ENCODE data around the gene NAA11.

The NAA11 gene

GRCh38 chr4:79341893-79342653 lies 16.2 kb upstream of the NAA11 start:
- Histone ChIP-seq H3K4me3 (ENCODE audit: low read length) (no peak overlapping the region), H3K27ac (ENCODE audit: low read depth, low read length) (no peak overlapping the region), H3K9me3 (ENCODE audit: insufficient read depth, low read depth, low read length) (peaks cover 3% of the 10 kb centered on the region; the same call in 1 of the 2 replicates), H3K9ac (ENCODE audit: low read depth, low read length) (no peak overlapping the region), H3K4me1 (ENCODE audit: insufficient read depth, low read length) (no peaks in the 10 kb centered on the region), H3K36me3 (ENCODE audit: insufficient read depth, low read length) (no peaks in the 10 kb centered on the region), H3K27me3 (ENCODE audit: insufficient read depth, low read length) (no peaks in the 10 kb centered on the region)
- WGBS, result 85% methylated on average over 1 of the region's 3 CpGs

GRCh38 chr4:79340568-79340967 lies 14.7 kb upstream of the NAA11 start:
- WGBS, result 91% methylated on average over 2 of the region's 2 CpGs
- H3K9ac ChIP-seq (ENCODE audit: low read depth, low read length), result no peak overlapping the region
- no peak overlapping the region for H3K27ac ChIP-seq (ENCODE audit: low read depth, low read length)
- H3K4me3 ChIP-seq (ENCODE audit: low read length), result no peak overlapping the region
- no peaks in the 10 kb centered on the region for H3K27me3 ChIP-seq (ENCODE audit: insufficient read depth, low read length)
- H3K4me1 ChIP-seq (ENCODE audit: insufficient read depth, low read length), result no peaks in the 10 kb centered on the region
- H3K36me3 ChIP-seq (ENCODE audit: insufficient read depth, low read length), result no peaks in the 10 kb centered on the region
- H3K9me3 ChIP-seq (ENCODE audit: insufficient read depth, low read depth, low read length), result peaks cover 3% of the 10 kb centered on the region; the same call in 1 of the 2 replicates

GRCh38 chr4:79338148-79338547 lies 12.3 kb upstream of the NAA11 start:
- no peaks in the 10 kb centered on the region for H3K4me1 ChIP-seq (ENCODE audit: insufficient read depth, low read length)
- H3K36me3 ChIP-seq (ENCODE audit: insufficient read depth, low read length), result no peaks in the 10 kb centered on the region
- H3K27me3 ChIP-seq (ENCODE audit: insufficient read depth, low read length), result no peaks in the 10 kb centered on the region
- H3K4me3 ChIP-seq (ENCODE audit: low read length), result no peak overlapping the region
- no peak overlapping the region for H3K27ac ChIP-seq (ENCODE audit: low read depth, low read length)
- peaks cover 3% of the 10 kb centered on the region; the same call in 1 of the 2 replicates for H3K9me3 ChIP-seq (ENCODE audit: insufficient read depth, low read depth, low read length)
- H3K9ac ChIP-seq (ENCODE audit: low read depth, low read length), result no peak overlapping the region

GRCh38 chr4:79334783-79335182 lies 8.9 kb upstream of the NAA11 start:
- Histone ChIP-seq H3K4me1 (ENCODE audit: insufficient read depth, low read length) (no peaks in the 10 kb centered on the region), H3K27me3 (ENCODE audit: insufficient read depth, low read length) (no peaks in the 10 kb centered on the region), H3K9ac (ENCODE audit: low read depth, low read length) (no peak overlapping the region), H3K4me3 (ENCODE audit: low read length) (no peak overlapping the region), H3K27ac (ENCODE audit: low read depth, low read length) (no peak overlapping the region), H3K36me3 (ENCODE audit: insufficient read depth, low read length) (no peaks in the 10 kb centered on the region), H3K9me3 (ENCODE audit: insufficient read depth, low read depth, low read length) (no peaks in the 10 kb centered on the region)
- 100% methylated on average over 1 of the region's 1 CpG for WGBS

GRCh38 chr4:79334341-79334740 lies 8.5 kb upstream of the NAA11 start:
- H3K4me1 ChIP-seq (ENCODE audit: insufficient read depth, low read length), result no peaks in the 10 kb centered on the region
- H3K36me3 ChIP-seq (ENCODE audit: insufficient read depth, low read length), result no peaks in the 10 kb centered on the region
- no peak overlapping the region for H3K9ac ChIP-seq (ENCODE audit: low read depth, low read length)
- H3K27me3 ChIP-seq (ENCODE audit: insufficient read depth, low read length), result no peaks in the 10 kb centered on the region
- no peak overlapping the region for H3K4me3 ChIP-seq (ENCODE audit: low read length)
- H3K27ac ChIP-seq (ENCODE audit: low read depth, low read length), result no peak overlapping the region
- H3K9me3 ChIP-seq (ENCODE audit: insufficient read depth, low read depth, low read length), result no peaks in the 10 kb centered on the region
- WGBS, result 90% methylated on average over 1 of the region's 4 CpGs

GRCh38 chr4:79331126-79331876 lies 5.4 kb upstream of the NAA11 start:
- Histone ChIP-seq H3K27ac (ENCODE audit: low read depth, low read length) (no peak overlapping the region), H3K4me1 (ENCODE audit: insufficient read depth, low read length) (no peaks in the 10 kb centered on the region), H3K36me3 (ENCODE audit: insufficient read depth, low read length) (no peaks in the 10 kb centered on the region), H3K27me3 (ENCODE audit: insufficient read depth, low read length) (no peaks in the 10 kb centered on the region), H3K9me3 (ENCODE audit: insufficient read depth, low read depth, low read length) (no peaks in the 10 kb centered on the region), H3K4me3 (ENCODE audit: low read length) (no peak overlapping the region), H3K9ac (ENCODE audit: low read depth, low read length) (no peak overlapping the region)
- WGBS, result 97% methylated on average over 2 of the region's 2 CpGs

- H3K4me3 ChIP-seq (ENCODE audit: low read length), result no peak overlapping the region
- WGBS, result 92% methylated on average over 2 of the region's 2 CpGs
- H3K27ac ChIP-seq (ENCODE audit: low read depth, low read length), result no peak overlapping the region
- no peak overlapping the region for H3K9ac ChIP-seq (ENCODE audit: low read depth, low read length)
- no peaks in the 10 kb centered on the region for H3K36me3 ChIP-seq (ENCODE audit: insufficient read depth, low read length)
- no peaks in the 10 kb centered on the region for H3K27me3 ChIP-seq (ENCODE audit: insufficient read depth, low read length)
- no peaks in the 10 kb centered on the region for H3K4me1 ChIP-seq (ENCODE audit: insufficient read depth, low read length)
- H3K9me3 ChIP-seq (ENCODE audit: insufficient read depth, low read depth, low read length), result no peaks in the 10 kb centered on the region
These were observed 4.9 kb upstream of the NAA11 start for GRCh38 chr4:79330720-79331119.

GRCh38 chr4:79325436-79325835 lies 425 bp downstream of the NAA11 start:
- WGBS, result 97% methylated on average over 12 of the region's 12 CpGs

GRCh38 chr4:79319975-79320374 lies 5.9 kb downstream of the NAA11 start:
- H3K36me3 ChIP-seq (ENCODE audit: insufficient read depth, low read length), result no peaks in the 10 kb centered on the region
- H3K9ac ChIP-seq (ENCODE audit: low read depth, low read length), result no peak overlapping the region
- no peak overlapping the region for H3K27ac ChIP-seq (ENCODE audit: low read depth, low read length)
- H3K27me3 ChIP-seq (ENCODE audit: insufficient read depth, low read length), result no peaks in the 10 kb centered on the region
- H3K4me1 ChIP-seq (ENCODE audit: insufficient read depth, low read length), result no peaks in the 10 kb centered on the region
- no peak overlapping the region for H3K4me3 ChIP-seq (ENCODE audit: low read length)
- 98% methylated on average over 3 of the region's 4 CpGs for WGBS
- no peaks in the 10 kb centered on the region for H3K9me3 ChIP-seq (ENCODE audit: insufficient read depth, low read depth, low read length)

More at GRCh38 chr4:79325436-79325835, 425 bp downstream of the NAA11 start:
- no peaks in the 10 kb centered on the region for H3K36me3 ChIP-seq (ENCODE audit: insufficient read depth, low read length)
- no peaks in the 10 kb centered on the region for H3K4me1 ChIP-seq (ENCODE audit: insufficient read depth, low read length)
- no peaks in the 10 kb centered on the region for H3K27me3 ChIP-seq (ENCODE audit: insufficient read depth, low read length)
- no peak overlapping the region for H3K9ac ChIP-seq (ENCODE audit: low read depth, low read length)
- H3K4me3 ChIP-seq (ENCODE audit: low read length), result no peak overlapping the region
- H3K9me3 ChIP-seq (ENCODE audit: insufficient read depth, low read depth, low read length), result no peaks in the 10 kb centered on the region
- H3K27ac ChIP-seq (ENCODE audit: low read depth, low read length), result no peak overlapping the region

- Histone ChIP-seq H3K4me1 (ENCODE audit: insufficient read depth, low read length) (no peaks in the 10 kb centered on the region), H3K27ac (ENCODE audit: low read depth, low read length) (no peak overlapping the region), H3K27me3 (ENCODE audit: insufficient read depth, low read length) (no peaks in the 10 kb centered on the region)
These were observed 8.2 kb downstream of the NAA11 start for GRCh38 chr4:79317711-79318110.

GRCh38 chr4:79315891-79316290 lies 10.0 kb downstream of the NAA11 start:
- Histone ChIP-seq H3K27ac (ENCODE audit: low read depth, low read length) (no peak overlapping the region), H3K9me3 (ENCODE audit: insufficient read depth, low read depth, low read length) (no peaks in the 10 kb centered on the region), H3K4me1 (ENCODE audit: insufficient read depth, low read length) (no peaks in the 10 kb centered on the region), H3K27me3 (ENCODE audit: insufficient read depth, low read length) (no peaks in the 10 kb centered on the region), H3K36me3 (ENCODE audit: insufficient read depth, low read length) (no peaks in the 10 kb centered on the region), H3K9ac (ENCODE audit: low read depth, low read length) (no peak overlapping the region), H3K4me3 (ENCODE audit: low read length) (no peak overlapping the region)
- WGBS, result 100% methylated on average over 1 of the region's 2 CpGs

More at GRCh38 chr4:79317711-79318110, 8.2 kb downstream of the NAA11 start:
- no peak overlapping the region for H3K4me3 ChIP-seq (ENCODE audit: low read length)
- H3K36me3 ChIP-seq (ENCODE audit: insufficient read depth, low read length), result no peaks in the 10 kb centered on the region
- no peaks in the 10 kb centered on the region for H3K9me3 ChIP-seq (ENCODE audit: insufficient read depth, low read depth, low read length)
- H3K9ac ChIP-seq (ENCODE audit: low read depth, low read length), result no peak overlapping the region

Data from HUES64 (cell line).